HCT116 (cell line): ENCODE results near the gene CPNE2. TPM values are rescaled to one million over a fixed set of nuclear protein-coding genes. Genes with fewer than 3 reads are reported as not detected.

Source experiments
- ATAC-seq: fragments of 200-7000 bp; cut with Tn5 transposase; 2 replicates; pipeline ENCODE4 v1.9.1; 2020; ENCODE audit warnings: mild to moderate bottlenecking, moderate library complexity
- BruUV-seq: library from RNA; stranded (reverse); fragments of 400-500 nt; replicated peaks from 2 replicates; lab custom pipeline; 2021; lab: Mats Ljungman, UMichigan
- CTCF ChIA-PET: fragments of 300-600 bp; sonication (Branson Sonifier 250); formaldehyde crosslinking; loops from one replicate; lab custom pipeline; 2021; ENCODE audit warnings: antibody characterized with exemption; lab: Charles Lee
- POLR2A ChIA-PET: fragments of 300-600, 350-600 bp; sonication (Branson Sonifier 250); formaldehyde crosslinking; loops from one replicate; lab custom pipeline; 2021; ENCODE audit warnings: antibody characterized with exemption; lab: Charles Lee
- RAD21 ChIA-PET, 2 experiments: fragments of 300-600 bp; sonication (Branson Sonifier 250); formaldehyde crosslinking; loops; one replicate each; lab custom pipeline; 2023; ENCODE audit warnings: low total read pairs in 2 of 2; ENCODE audit not compliant: uncharacterized antibody in 2 of 2, unreplicated experiment in 2 of 2, low non-redundant PET in 1 of 2; lab: Charles Lee
- DNase-seq: peaks from one replicate; pipeline ENCODE4 v3.0.0-alpha.2; 2010; ENCODE audit warnings: low read depth, low spot score
- H2AFZ ChIP-seq: fragments of 200-600 bp; shearing (Covaris generic), sonication (generic); 2 replicates; pipeline ENCODE4 v1.6.1; 2017; ENCODE audit warnings: low read depth, mixed run types, mixed read lengths, antibody characterized with exemption, low read length; ENCODE audit not compliant: poor library complexity, severe bottlenecking
- H3K27ac ChIP-seq: 2 replicates; pipeline ENCODE4 v1.5.1; 2012; ENCODE audit warnings: low read depth, low read length
- H3K27me3 ChIP-seq: fragments of 200-600 bp; sonication (generic); 2 replicates; pipeline ENCODE4 v1.6.1; 2016; ENCODE audit warnings: mixed run types, low read length, mixed read lengths; ENCODE audit not compliant: insufficient read depth
- H3K36me3 ChIP-seq, 2 experiments: fragments of 200-500 bp in 1 of 2; fragments of 200-600 bp in 1 of 2; sonication (Bioruptor generic) in 1 of 2; sonication (generic) in 1 of 2; 2 replicates each; pipeline versions ENCODE4 v1.5.1 to v1.6.1; 2014 to 2016; ENCODE audit warnings: low read length in 2 of 2, inconsistent platforms in 1 of 2, mixed read lengths in 1 of 2, mixed run types in 1 of 2; ENCODE audit not compliant: insufficient read depth in 2 of 2, control insufficient read depth in 1 of 2
- H3K4me1 ChIP-seq, 2 experiments: fragments of 200-600 bp in 1 of 2; sonication (generic) in 1 of 2; 2 replicates each; pipeline versions ENCODE4 v1.5.1 to v1.6.1; 2012 to 2017; ENCODE audit warnings: low read length in 2 of 2, inconsistent platforms in 1 of 2, mild to moderate bottlenecking in 1 of 2, mixed read lengths in 1 of 2, mixed run types in 1 of 2, moderate library complexity in 1 of 2; ENCODE audit not compliant: insufficient read depth in 2 of 2, control insufficient read depth in 1 of 2
- H3K4me2 ChIP-seq: fragments of 200-600 bp; sonication (generic); 2 replicates; pipeline ENCODE4 v1.6.1; 2017; ENCODE audit warnings: mixed run types, low read length, mixed read lengths
- H3K4me3 ChIP-seq, 2 experiments: fragments of 200-600 bp in 1 of 2; sonication (generic) in 1 of 2; replicated peaks in 1 of 2; 2 replicates each; pipeline ENCODE4 v1.5.1; 2011 to 2016; ENCODE audit warnings: low read length in 2 of 2, control low read depth in 1 of 2, low read depth in 1 of 2, mild to moderate bottlenecking in 1 of 2, mixed read lengths in 1 of 2, mixed run types in 1 of 2
- H3K79me2 ChIP-seq: fragments of 200-600 bp; sonication (generic); 2 replicates; pipeline ENCODE4 v1.6.1; 2017; ENCODE audit warnings: mild to moderate bottlenecking, mixed run types, low read length, moderate library complexity, mixed read lengths; ENCODE audit not compliant: insufficient read depth
- H3K9ac ChIP-seq: fragments of 200-600 bp; sonication (generic); 2 replicates; pipeline ENCODE4 v1.6.1; 2016; ENCODE audit warnings: low read length, mixed read lengths
- H3K9me2 ChIP-seq: fragments of 200-600 bp; sonication (generic), shearing (Covaris generic); 2 replicates; pipeline ENCODE4 v1.6.1; 2017; ENCODE audit warnings: mixed run types, mild to moderate bottlenecking, moderate library complexity; ENCODE audit not compliant: insufficient read depth
- H3K9me3 ChIP-seq, 2 experiments: fragments of 200-500 bp in 1 of 2; fragments of 200-600 bp in 1 of 2; sonication (Bioruptor generic) in 1 of 2; sonication (generic) in 1 of 2; 2 replicates each; pipeline ENCODE4 v1.6.1; 2014 to 2017; ENCODE audit warnings: low read length in 2 of 2, mixed read lengths in 2 of 2, inconsistent platforms in 1 of 2, low read depth in 1 of 2, mild to moderate bottlenecking in 1 of 2, mixed run types in 1 of 2, moderate library complexity in 1 of 2; ENCODE audit not compliant: control insufficient read depth in 1 of 2, insufficient read depth in 1 of 2
- H4K20me1 ChIP-seq: fragments of 200-600 bp; sonication (generic), shearing (Covaris generic); 2 replicates; pipeline ENCODE4 v1.6.1; 2017; ENCODE audit warnings: mixed run types, mild to moderate bottlenecking, moderate library complexity; ENCODE audit not compliant: insufficient read depth
- JUND ChIP-seq: IDR thresholded peaks from 2 replicates; pipeline ENCODE4 v1.6.1; 2012
- SIN3A ChIP-seq: IDR thresholded peaks from 2 replicates; pipeline ENCODE4 v1.6.1; 2012; ENCODE audit warnings: low read depth
- SP1 ChIP-seq: IDR thresholded peaks from 2 replicates; pipeline ENCODE4 v1.6.1; 2012; ENCODE audit warnings: low read depth
- SRF ChIP-seq: IDR thresholded peaks from 2 replicates; pipeline ENCODE4 v1.6.1; 2012; ENCODE audit warnings: low read depth
- TCF7L2 ChIP-seq: IDR thresholded peaks from 2 replicates; pipeline ENCODE4 v1.7.0; 2011; ENCODE audit warnings: borderline replicate concordance, inconsistent platforms; ENCODE audit not compliant: insufficient read depth, insufficient read length; ENCODE audit errors: extremely low read depth
- YY1 ChIP-seq: IDR thresholded peaks from 2 replicates; pipeline ENCODE4 v1.6.1; 2011; ENCODE audit warnings: low read length, low read depth, moderate library complexity, mild to moderate bottlenecking; ENCODE audit not compliant: insufficient replicate concordance; ENCODE audit errors: extremely low read depth
- intact Hi-C: fragments of 100-400 bp; cut with micrococcal nuclease; formaldehyde crosslinking; loops from 2 replicates; pipeline ENCODE4 v1.10.0; 2022
- total RNA-seq: library from RNA; stranded (reverse); gene quantifications from one replicate; pipeline ENCODE4 v1.2.1, GENCODE V29; 2021; ENCODE audit not compliant: unreplicated experiment
- TF ChIP-seq, protein P1 (sequence below): IDR thresholded peaks from 2 replicates; pipeline ENCODE4 v1.6.1; 2012
- TF ChIP-seq, protein P2 (sequence below), 3 experiments: fragments of 200-600 bp in 1 of 3; sonication (generic) in 1 of 3; IDR thresholded peaks in 2 of 3; conservative IDR thresholded peaks in 1 of 3; 2 replicates each; pipeline ENCODE4 v1.5.1; 2012 to 2017; ENCODE audit warnings: low read depth in 2 of 3, low read length in 2 of 3, antibody characterized with exemption in 1 of 3, borderline replicate concordance in 1 of 3, control low read depth in 1 of 3, mild to moderate bottlenecking in 1 of 3, mixed read lengths in 1 of 3, mixed run types in 1 of 3, moderate library complexity in 1 of 3; ENCODE audit not compliant: insufficient read depth in 1 of 3
- TF ChIP-seq, protein P3 (sequence below): IDR thresholded peaks from 2 replicates; pipeline ENCODE4 v1.6.1; 2012

CPNE2 gene
- total RNA-seq, 1 experiment from 2014 or later = 31.2 TPM

DNA sequence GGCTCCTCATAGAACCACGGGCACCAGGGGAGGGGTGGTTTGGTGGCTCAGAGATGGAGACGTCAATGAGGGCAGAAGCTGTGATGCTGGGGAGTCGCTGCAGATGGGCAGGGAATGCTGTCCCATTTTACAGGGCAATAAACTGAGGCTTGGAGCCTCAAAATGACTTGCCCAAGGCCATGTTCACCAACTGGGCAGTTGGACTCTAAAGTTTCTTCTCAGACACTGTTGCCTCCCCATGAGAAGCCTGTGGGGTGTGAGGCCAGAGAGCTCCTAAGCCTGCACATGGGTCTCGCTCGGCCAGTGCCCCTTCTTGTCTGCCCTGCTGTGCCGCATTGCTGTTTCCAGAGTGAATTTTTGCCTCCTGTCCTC lies 38.6 kb downstream of the CPNE2 start:
- Histone ChIP-seq H4K20me1 (no peaks in the 10 kb centered on the region), H3K27ac (no peak overlapping the region), H3K9me3 (no peaks in the 10 kb centered on the region), H3K36me3 (no peaks in the 10 kb centered on the region), H3K9ac (no peak overlapping the region), H2AFZ (no peak overlapping the region), H3K9me2 (no peaks in the 10 kb centered on the region), H3K4me1 (no peaks in the 10 kb centered on the region; a peak in 1 of 4 replicates), H3K79me2 (no peaks in the 10 kb centered on the region), H3K4me2 (no peak overlapping the region), H3K27me3 (no peaks in the 10 kb centered on the region), H3K4me3 (no peak overlapping the region)
- no peak for TF ChIP-seq SP1
- TF ChIP-seq JUND = no peak
- no peak for TF ChIP-seq TCF7L2
- TF ChIP-seq, protein P1, sequence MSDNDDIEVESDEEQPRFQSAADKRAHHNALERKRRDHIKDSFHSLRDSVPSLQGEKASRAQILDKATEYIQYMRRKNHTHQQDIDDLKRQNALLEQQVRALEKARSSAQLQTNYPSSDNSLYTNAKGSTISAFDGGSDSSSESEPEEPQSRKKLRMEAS = no peak
- no peak for TF ChIP-seq SIN3A
- no peak for TF ChIP-seq SRF
- intact Hi-C loops = no loop called here
- ATAC-seq (no peak), DNase-seq (no peak)
- ChIA-PET POLR2A (no interaction called here), RAD21 (no interaction called here), CTCF (no interaction called here)
- BruUV-seq = no TSS peak

DNA sequence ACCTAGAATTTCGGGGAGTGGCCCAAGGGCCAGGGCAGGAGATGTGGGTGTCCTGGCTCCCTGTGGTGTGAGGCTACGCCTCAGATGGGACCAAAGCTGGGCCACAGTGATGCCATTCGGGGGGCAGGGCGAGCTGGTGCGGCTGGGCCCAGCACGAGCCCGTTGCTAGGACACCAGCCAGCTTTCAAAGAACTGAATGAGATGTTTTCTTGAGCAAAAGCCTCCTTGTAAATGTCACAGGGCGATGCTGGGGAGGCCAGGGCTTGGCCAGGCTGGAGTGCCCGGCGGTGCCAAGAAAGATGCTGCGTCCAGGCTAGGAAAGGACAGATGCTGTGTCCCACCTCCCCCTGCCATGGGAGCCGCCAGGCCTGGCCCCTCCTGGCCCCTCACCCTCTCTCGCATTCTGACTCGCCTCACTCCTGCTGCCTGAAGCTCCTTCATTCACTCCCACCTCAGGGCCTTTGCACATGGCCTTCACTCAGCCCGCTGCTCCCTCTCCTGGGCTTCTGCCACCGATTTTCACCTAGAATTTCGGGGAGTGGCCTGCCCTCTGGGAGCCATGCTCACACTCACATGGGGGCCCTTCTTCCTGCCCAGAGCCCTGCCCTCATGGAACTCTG lies 39.1 kb downstream of the CPNE2 start:
- intact Hi-C loops = no loop called here
- Histone ChIP-seq H3K9me2 (no peaks in the 10 kb centered on the region), H3K36me3 (no peaks in the 10 kb centered on the region), H3K79me2 (no peaks in the 10 kb centered on the region), H3K27me3 (no peaks in the 10 kb centered on the region), H3K27ac (no peak overlapping the region), H3K4me3 (no peak overlapping the region), H3K9me3 (no peaks in the 10 kb centered on the region), H4K20me1 (no peaks in the 10 kb centered on the region), H2AFZ (no peak overlapping the region), H3K4me1 (no peaks in the 10 kb centered on the region; a peak in 1 of 4 replicates), H3K4me2 (no peak overlapping the region), H3K9ac (no peak overlapping the region)
- no peak for TF ChIP-seq YY1
- TF ChIP-seq, protein P2, sequence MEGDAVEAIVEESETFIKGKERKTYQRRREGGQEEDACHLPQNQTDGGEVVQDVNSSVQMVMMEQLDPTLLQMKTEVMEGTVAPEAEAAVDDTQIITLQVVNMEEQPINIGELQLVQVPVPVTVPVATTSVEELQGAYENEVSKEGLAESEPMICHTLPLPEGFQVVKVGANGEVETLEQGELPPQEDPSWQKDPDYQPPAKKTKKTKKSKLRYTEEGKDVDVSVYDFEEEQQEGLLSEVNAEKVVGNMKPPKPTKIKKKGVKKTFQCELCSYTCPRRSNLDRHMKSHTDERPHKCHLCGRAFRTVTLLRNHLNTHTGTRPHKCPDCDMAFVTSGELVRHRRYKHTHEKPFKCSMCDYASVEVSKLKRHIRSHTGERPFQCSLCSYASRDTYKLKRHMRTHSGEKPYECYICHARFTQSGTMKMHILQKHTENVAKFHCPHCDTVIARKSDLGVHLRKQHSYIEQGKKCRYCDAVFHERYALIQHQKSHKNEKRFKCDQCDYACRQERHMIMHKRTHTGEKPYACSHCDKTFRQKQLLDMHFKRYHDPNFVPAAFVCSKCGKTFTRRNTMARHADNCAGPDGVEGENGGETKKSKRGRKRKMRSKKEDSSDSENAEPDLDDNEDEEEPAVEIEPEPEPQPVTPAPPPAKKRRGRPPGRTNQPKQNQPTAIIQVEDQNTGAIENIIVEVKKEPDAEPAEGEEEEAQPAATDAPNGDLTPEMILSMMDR (IDR thresholded peaks at IDR 0.05 in 2 of 3, conservative IDR thresholded peaks at IDR 0.05 in 1 of 3; ENCODE audit: borderline replicate concordance in 1 of 3, insufficient read depth in 1 of 3, low read depth in 2 of 3, low read length in 2 of 3) = no peak
- TF ChIP-seq, protein P3, sequence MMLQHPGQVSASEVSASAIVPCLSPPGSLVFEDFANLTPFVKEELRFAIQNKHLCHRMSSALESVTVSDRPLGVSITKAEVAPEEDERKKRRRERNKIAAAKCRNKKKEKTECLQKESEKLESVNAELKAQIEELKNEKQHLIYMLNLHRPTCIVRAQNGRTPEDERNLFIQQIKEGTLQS = no peak
- ChIA-PET RAD21 (no interaction called here), POLR2A (no interaction called here), CTCF (no interaction called here)
- BruUV-seq = no TSS peak
- no peak for ATAC-seq
- DNase-seq = no peak
